HEK293 (cell line): Measurements from ENCODE around the gene S1PR2.

ENCODE experiments used
- GLI4 ChIP-seq: fragments of 450-650 bp; formaldehyde crosslinking; IDR thresholded peaks from 2 replicates; pipeline ENCODE4 v1.5.1; 2016; ENCODE audit warnings: missing biosample characterization, missing genetic modification characterization
- IKZF3 ChIP-seq: fragments of 450-650 bp; IDR thresholded peaks from 2 replicates; pipeline ENCODE4 v1.5.0; 2018; ENCODE audit warnings: missing biosample characterization, mild to moderate bottlenecking, missing genetic modification characterization, moderate library complexity
- KLF7 ChIP-seq: fragments of 450-650 bp; formaldehyde crosslinking; IDR thresholded peaks from 2 replicates; pipeline ENCODE4 v1.5.1; 2016; ENCODE audit warnings: missing biosample characterization, missing genetic modification characterization, borderline replicate concordance
- MZF1 ChIP-seq: fragments of 450-650 bp; formaldehyde crosslinking; IDR thresholded peaks from 2 replicates; pipeline ENCODE4 v1.5.1; 2017; ENCODE audit warnings: missing biosample characterization, missing genetic modification characterization, borderline replicate concordance
- RBAK ChIP-seq: fragments of 450-650 bp; formaldehyde crosslinking; IDR thresholded peaks from 2 replicates; pipeline ENCODE4 v1.5.1; 2016; ENCODE audit warnings: missing biosample characterization, missing genetic modification characterization
- REPIN1 ChIP-seq: fragments of 450-650 bp; formaldehyde crosslinking; IDR thresholded peaks from 2 replicates; pipeline ENCODE4 v1.5.1; 2017; ENCODE audit warnings: missing biosample characterization, missing genetic modification characterization, low read depth
- SP2 ChIP-seq: fragments of 450-650 bp; formaldehyde crosslinking; IDR thresholded peaks from 2 replicates; pipeline ENCODE4 v1.5.1; 2016; ENCODE audit warnings: missing biosample characterization, missing genetic modification characterization
- WT1 ChIP-seq: fragments of 450-650 bp; formaldehyde crosslinking; IDR thresholded peaks from 2 replicates; pipeline ENCODE4 v1.5.1; 2016; ENCODE audit warnings: missing biosample characterization, missing genetic modification characterization
- ZBTB20 ChIP-seq: fragments of 450-650 bp; formaldehyde crosslinking; IDR thresholded peaks from 2 replicates; pipeline ENCODE4 v1.5.1; 2016; ENCODE audit warnings: missing biosample characterization, missing genetic modification characterization
- ZBTB7A ChIP-seq: fragments of 450-650 bp; formaldehyde crosslinking; IDR thresholded peaks from 2 replicates; pipeline ENCODE4 v1.5.1; 2016; ENCODE audit warnings: low read depth, missing biosample characterization, missing genetic modification characterization
- ZNF133 ChIP-seq: fragments of 450-650 bp; formaldehyde crosslinking; IDR thresholded peaks from 2 replicates; pipeline ENCODE4 v1.5.1; 2016; ENCODE audit warnings: missing biosample characterization, missing genetic modification characterization
- ZNF2 ChIP-seq: fragments of 450-650 bp; formaldehyde crosslinking; IDR thresholded peaks from 2 replicates; pipeline ENCODE4 v1.5.1; 2016; ENCODE audit warnings: missing biosample characterization, missing genetic modification characterization
- ZNF239 ChIP-seq: fragments of 450-650 bp; formaldehyde crosslinking; IDR thresholded peaks from 2 replicates; pipeline ENCODE4 v1.5.1; 2016; ENCODE audit warnings: missing biosample characterization, missing genetic modification characterization
- ZNF292 ChIP-seq: fragments of 450-650 bp; formaldehyde crosslinking; IDR thresholded peaks from 2 replicates; pipeline ENCODE4 v1.5.1; 2016; ENCODE audit warnings: low read depth, missing biosample characterization, missing genetic modification characterization, borderline replicate concordance
- ZNF311 ChIP-seq: fragments of 450-650 bp; formaldehyde crosslinking; IDR thresholded peaks from 2 replicates; pipeline ENCODE4 v1.5.1; 2017; ENCODE audit warnings: missing biosample characterization, missing genetic modification characterization, borderline replicate concordance
- ZNF404 ChIP-seq: fragments of 450-650 bp; formaldehyde crosslinking; IDR thresholded peaks from 2 replicates; pipeline ENCODE4 v1.5.1; 2017; ENCODE audit warnings: missing biosample characterization, missing genetic modification characterization
- ZNF416 ChIP-seq: fragments of 450-650 bp; formaldehyde crosslinking; IDR thresholded peaks from 2 replicates; pipeline ENCODE4 v1.5.1; 2016; ENCODE audit warnings: missing biosample characterization, missing genetic modification characterization
- ZNF501 ChIP-seq: fragments of 450-650 bp; formaldehyde crosslinking; IDR thresholded peaks from 2 replicates; pipeline ENCODE4 v1.5.1; 2016; ENCODE audit warnings: missing biosample characterization, missing genetic modification characterization
- ZNF529 ChIP-seq: fragments of 450-650 bp; formaldehyde crosslinking; IDR thresholded peaks from 2 replicates; pipeline ENCODE4 v1.5.1; 2017; ENCODE audit warnings: missing genetic modification characterization, missing biosample characterization; ENCODE audit not compliant: insufficient replicate concordance
- ZNF610 ChIP-seq: fragments of 450-650 bp; formaldehyde crosslinking; IDR thresholded peaks from 2 replicates; pipeline ENCODE4 v1.5.1; 2016; ENCODE audit warnings: missing biosample characterization, missing genetic modification characterization, borderline replicate concordance
- ZNF621 ChIP-seq: fragments of 450-650 bp; formaldehyde crosslinking; IDR thresholded peaks from 2 replicates; pipeline ENCODE4 v1.5.1; 2017; ENCODE audit warnings: missing biosample characterization, missing genetic modification characterization
- ZNF623 ChIP-seq: fragments of 450-650 bp; formaldehyde crosslinking; IDR thresholded peaks from 2 replicates; pipeline ENCODE4 v1.5.1; 2016; ENCODE audit warnings: missing biosample characterization, missing genetic modification characterization
- ZNF658 ChIP-seq: fragments of 450-650 bp; formaldehyde crosslinking; IDR thresholded peaks from 2 replicates; pipeline ENCODE4; 2016; ENCODE audit warnings: missing biosample characterization, missing genetic modification characterization
- ZNF76 ChIP-seq: fragments of 450-650 bp; formaldehyde crosslinking; IDR thresholded peaks from 2 replicates; pipeline ENCODE4; 2016; ENCODE audit warnings: low read depth, missing biosample characterization, missing genetic modification characterization, borderline replicate concordance
- ZNF837 ChIP-seq: fragments of 450-650 bp; formaldehyde crosslinking; IDR thresholded peaks from 2 replicates; pipeline ENCODE4 v1.5.1; 2016; ENCODE audit warnings: missing biosample characterization, missing genetic modification characterization
- ZXDB ChIP-seq: fragments of 450-650 bp; formaldehyde crosslinking; IDR thresholded peaks from 2 replicates; pipeline ENCODE4 v1.5.1; 2016; ENCODE audit warnings: missing biosample characterization, missing genetic modification characterization
- TF ChIP-seq, protein P1 (sequence below): fragments of 450-650 bp; formaldehyde crosslinking; IDR thresholded peaks from 2 replicates; pipeline ENCODE4 v1.5.1; 2016; ENCODE audit warnings: missing biosample characterization, missing genetic modification characterization, borderline replicate concordance
- TF ChIP-seq, protein P2 (sequence below): fragments of 450-650 bp; formaldehyde crosslinking; IDR thresholded peaks from 2 replicates; pipeline ENCODE4 v1.5.1; 2016; ENCODE audit warnings: missing biosample characterization, missing genetic modification characterization
- TF ChIP-seq, protein P3 (sequence below): fragments of 450-650 bp; formaldehyde crosslinking; IDR thresholded peaks from 2 replicates; pipeline ENCODE4 v1.5.0; 2017; ENCODE audit warnings: missing biosample characterization, missing genetic modification characterization, borderline replicate concordance

Gene S1PR2

DNA sequence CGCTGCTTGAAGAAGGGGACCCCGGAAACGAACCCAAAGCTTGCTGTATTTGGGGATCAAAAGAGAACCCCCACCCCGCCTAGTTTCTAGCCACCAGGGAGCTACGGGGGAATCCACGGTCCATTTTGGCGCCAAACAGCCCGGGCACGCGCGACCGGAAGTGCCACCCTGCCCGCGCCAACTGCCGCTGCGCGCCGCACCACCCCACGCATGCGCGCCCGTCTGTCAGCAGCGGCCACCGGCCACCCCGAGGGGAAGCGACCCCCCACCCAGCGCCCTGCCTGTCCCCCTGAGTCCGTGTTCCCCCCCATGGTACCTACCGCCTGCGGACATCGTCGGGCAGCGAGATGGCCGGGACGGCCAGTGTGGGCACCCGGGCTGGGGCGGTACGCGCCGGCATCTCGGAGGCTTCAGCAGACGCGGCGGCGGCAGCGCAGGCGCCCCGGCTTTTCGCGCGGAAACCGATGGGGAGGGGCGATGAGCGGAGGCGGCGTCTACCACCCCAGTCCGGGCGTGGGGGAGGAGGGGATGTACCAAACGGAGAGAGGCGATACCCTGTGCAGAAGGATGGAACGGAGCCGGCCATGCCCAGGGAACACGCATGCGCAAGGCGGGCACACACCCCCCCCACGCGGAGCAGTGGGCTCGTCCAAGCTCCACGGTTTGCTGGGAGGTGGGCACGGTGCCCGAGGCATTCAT is 36.5 kb downstream of the S1PR2 start, which contains the start of gene DNMT1 (continued):
- TF ChIP-seq, protein P1, sequence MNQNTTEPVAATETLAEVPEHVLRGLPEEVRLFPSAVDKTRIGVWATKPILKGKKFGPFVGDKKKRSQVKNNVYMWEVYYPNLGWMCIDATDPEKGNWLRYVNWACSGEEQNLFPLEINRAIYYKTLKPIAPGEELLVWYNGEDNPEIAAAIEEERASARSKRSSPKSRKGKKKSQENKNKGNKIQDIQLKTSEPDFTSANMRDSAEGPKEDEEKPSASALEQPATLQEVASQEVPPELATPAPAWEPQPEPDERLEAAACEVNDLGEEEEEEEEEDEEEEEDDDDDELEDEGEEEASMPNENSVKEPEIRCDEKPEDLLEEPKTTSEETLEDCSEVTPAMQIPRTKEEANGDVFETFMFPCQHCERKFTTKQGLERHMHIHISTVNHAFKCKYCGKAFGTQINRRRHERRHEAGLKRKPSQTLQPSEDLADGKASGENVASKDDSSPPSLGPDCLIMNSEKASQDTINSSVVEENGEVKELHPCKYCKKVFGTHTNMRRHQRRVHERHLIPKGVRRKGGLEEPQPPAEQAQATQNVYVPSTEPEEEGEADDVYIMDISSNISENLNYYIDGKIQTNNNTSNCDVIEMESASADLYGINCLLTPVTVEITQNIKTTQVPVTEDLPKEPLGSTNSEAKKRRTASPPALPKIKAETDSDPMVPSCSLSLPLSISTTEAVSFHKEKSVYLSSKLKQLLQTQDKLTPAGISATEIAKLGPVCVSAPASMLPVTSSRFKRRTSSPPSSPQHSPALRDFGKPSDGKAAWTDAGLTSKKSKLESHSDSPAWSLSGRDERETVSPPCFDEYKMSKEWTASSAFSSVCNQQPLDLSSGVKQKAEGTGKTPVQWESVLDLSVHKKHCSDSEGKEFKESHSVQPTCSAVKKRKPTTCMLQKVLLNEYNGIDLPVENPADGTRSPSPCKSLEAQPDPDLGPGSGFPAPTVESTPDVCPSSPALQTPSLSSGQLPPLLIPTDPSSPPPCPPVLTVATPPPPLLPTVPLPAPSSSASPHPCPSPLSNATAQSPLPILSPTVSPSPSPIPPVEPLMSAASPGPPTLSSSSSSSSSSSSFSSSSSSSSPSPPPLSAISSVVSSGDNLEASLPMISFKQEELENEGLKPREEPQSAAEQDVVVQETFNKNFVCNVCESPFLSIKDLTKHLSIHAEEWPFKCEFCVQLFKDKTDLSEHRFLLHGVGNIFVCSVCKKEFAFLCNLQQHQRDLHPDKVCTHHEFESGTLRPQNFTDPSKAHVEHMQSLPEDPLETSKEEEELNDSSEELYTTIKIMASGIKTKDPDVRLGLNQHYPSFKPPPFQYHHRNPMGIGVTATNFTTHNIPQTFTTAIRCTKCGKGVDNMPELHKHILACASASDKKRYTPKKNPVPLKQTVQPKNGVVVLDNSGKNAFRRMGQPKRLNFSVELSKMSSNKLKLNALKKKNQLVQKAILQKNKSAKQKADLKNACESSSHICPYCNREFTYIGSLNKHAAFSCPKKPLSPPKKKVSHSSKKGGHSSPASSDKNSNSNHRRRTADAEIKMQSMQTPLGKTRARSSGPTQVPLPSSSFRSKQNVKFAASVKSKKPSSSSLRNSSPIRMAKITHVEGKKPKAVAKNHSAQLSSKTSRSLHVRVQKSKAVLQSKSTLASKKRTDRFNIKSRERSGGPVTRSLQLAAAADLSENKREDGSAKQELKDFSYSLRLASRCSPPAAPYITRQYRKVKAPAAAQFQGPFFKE: no peak
- TF ChIP-seq, protein P2, sequence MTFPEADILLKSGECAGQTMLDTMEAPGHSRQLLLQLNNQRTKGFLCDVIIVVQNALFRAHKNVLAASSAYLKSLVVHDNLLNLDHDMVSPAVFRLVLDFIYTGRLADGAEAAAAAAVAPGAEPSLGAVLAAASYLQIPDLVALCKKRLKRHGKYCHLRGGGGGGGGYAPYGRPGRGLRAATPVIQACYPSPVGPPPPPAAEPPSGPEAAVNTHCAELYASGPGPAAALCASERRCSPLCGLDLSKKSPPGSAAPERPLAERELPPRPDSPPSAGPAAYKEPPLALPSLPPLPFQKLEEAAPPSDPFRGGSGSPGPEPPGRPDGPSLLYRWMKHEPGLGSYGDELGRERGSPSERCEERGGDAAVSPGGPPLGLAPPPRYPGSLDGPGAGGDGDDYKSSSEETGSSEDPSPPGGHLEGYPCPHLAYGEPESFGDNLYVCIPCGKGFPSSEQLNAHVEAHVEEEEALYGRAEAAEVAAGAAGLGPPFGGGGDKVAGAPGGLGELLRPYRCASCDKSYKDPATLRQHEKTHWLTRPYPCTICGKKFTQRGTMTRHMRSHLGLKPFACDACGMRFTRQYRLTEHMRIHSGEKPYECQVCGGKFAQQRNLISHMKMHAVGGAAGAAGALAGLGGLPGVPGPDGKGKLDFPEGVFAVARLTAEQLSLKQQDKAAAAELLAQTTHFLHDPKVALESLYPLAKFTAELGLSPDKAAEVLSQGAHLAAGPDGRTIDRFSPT: peak; percentile 100
- TF ChIP-seq ZNF621 (tag by site-specific recombination) (no peak), ZNF76 (tag by site-specific recombination) (peak; percentile 79), ZNF404 (tag by site-specific recombination) (no peak), ZNF529 (tag by site-specific recombination) (no peak), ZNF292 (tag by site-specific recombination) (no peak), MZF1 (no peak), WT1 (no peak; the same call in 1 of the 2 replicates), ZNF2 (tag by site-specific recombination) (peak; percentile 86), KLF7 (tag by site-specific recombination) (peak; percentile 49), ZNF239 (tag by site-specific recombination) (no peak), ZXDB (tag by site-specific recombination) (peak; percentile 46), ZBTB7A (tag by site-specific recombination) (peak; percentile 53; the same call in 1 of the 2 replicates), SP2 (tag by site-specific recombination) (peak; percentile 70), ZNF837 (tag by site-specific recombination) (no peak), ZBTB20 (peak; percentile 37; the same call in 1 of the 2 replicates), GLI4 (tag by site-specific recombination) (peak; percentile 69; the same call in 1 of the 2 replicates), ZNF623 (no peak), ZNF658 (no peak), REPIN1 (tag by site-specific recombination) (peak; percentile 83), ZNF610 (tag by site-specific recombination) (peak; percentile 81), RBAK (tag by site-specific recombination) (no peak), ZNF311 (tag by site-specific recombination) (no peak), IKZF3 (peak; percentile 59), ZNF501 (tag by site-specific recombination) (peak; percentile 96), ZNF416 (tag by site-specific recombination) (no peak), ZNF133 (tag by site-specific recombination) (no peak)
- TF ChIP-seq, protein P3, sequence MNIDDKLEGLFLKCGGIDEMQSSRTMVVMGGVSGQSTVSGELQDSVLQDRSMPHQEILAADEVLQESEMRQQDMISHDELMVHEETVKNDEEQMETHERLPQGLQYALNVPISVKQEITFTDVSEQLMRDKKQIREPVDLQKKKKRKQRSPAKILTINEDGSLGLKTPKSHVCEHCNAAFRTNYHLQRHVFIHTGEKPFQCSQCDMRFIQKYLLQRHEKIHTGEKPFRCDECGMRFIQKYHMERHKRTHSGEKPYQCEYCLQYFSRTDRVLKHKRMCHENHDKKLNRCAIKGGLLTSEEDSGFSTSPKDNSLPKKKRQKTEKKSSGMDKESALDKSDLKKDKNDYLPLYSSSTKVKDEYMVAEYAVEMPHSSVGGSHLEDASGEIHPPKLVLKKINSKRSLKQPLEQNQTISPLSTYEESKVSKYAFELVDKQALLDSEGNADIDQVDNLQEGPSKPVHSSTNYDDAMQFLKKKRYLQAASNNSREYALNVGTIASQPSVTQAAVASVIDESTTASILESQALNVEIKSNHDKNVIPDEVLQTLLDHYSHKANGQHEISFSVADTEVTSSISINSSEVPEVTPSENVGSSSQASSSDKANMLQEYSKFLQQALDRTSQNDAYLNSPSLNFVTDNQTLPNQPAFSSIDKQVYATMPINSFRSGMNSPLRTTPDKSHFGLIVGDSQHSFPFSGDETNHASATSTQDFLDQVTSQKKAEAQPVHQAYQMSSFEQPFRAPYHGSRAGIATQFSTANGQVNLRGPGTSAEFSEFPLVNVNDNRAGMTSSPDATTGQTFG (tag by site-specific recombination): no peak
